NCI-H226 (cell line): ENCODE measurements around the gene INPP1.
"Not testable (repeated sequence)": the region's sequence is repeated elsewhere in the genome, so short reads cannot be mapped to it uniquely, and the experiment has no call there.

ENCODE experiments used
- DNase-seq: peaks from one replicate; pipeline ENCODE4 v3.0.0-alpha.2; 2015

INPP1 gene

DNA sequence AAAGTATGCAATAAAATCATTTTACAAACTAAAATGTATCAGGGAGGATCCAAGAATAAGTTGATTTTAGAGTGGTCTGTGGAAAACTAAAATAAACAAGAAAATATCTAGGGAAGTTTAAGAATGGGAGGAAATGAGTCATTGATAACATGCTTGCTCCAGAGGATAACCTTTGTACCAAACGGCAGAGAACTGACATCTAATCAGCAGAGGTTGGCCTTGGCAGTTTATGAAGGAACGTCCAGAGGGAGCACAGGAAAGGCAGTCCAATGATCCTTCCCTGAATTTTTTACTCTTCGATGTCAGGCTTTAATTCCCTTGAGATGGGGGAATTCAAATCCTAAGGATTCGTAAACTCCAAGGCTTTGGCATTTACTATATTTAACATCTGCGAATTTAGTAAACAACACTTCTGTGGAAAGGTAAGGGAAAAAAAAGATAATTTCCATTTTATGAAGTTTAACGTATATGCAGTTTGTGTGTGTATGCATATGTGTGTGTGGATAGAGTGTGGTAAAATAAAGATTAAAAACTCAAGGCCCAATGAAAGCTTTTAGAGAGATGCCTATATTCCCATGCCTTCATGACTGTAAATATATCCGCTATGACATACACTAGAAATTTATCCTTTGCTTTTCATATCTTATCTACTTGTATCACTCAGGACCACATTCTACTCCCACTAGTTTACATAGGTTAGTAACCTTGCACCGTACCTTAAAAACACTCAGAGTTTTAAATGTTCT, 8.7 kb upstream of the INPP1 start:
- peak; percentile 85 for DNase-seq

DNA sequence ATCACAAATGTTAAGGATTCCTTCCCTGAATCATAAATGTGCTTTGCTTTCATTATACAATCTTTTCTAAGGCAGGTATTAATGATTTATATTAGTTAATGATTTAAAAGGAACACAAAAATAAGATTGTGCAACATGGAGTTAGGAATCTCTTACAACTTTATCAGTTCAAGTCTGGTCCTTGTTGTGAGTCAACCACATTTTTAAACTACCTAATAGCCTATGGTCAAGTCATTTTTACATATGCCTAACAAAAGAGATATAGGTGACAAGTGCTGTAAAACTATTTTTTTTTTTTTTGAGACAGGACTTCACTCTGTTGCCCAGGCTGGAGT, 8.2 kb upstream of the INPP1 start:
- peak; percentile 25 for DNase-seq

DNA sequence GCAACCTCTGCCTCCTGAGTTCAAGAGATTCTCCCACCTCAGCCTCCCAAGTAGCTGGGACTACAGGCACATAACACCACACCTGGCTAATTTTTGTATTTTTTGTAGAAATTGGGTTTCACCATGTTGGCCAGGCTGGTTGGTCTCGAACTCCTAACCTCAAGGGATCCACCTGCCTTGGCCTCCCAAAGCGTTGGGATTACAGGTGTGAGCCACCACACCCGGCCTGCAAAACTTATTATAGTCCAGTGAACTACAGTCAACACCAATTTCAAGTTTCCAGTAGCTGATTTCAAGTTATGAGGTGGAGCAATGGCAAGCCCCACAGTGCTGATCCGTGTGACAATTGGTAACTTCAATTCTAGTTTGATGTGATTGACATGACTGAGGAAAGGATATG, 7.8 kb upstream of the INPP1 start:
- DNase-seq: not testable (repeated sequence)

DNA sequence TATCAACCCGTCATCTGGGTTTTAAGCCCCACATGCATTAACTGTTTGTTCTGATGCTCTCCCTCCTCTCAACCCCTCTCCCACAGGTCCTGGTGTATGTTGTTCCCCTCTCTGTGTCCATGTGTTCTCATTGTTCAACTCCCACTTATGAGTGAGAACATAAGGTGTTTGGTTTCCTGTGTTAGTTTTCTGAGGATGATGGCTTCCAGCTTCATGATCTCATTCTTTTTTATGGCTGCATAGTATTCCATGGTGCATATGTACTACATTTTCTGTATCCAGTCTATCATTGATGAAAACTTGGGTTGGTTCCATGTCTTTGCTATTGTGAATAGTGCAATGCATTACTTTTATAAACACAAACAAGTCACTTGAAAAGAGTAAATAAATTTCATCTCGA, 7.0 kb upstream of the INPP1 start:
- no peak for DNase-seq

DNA sequence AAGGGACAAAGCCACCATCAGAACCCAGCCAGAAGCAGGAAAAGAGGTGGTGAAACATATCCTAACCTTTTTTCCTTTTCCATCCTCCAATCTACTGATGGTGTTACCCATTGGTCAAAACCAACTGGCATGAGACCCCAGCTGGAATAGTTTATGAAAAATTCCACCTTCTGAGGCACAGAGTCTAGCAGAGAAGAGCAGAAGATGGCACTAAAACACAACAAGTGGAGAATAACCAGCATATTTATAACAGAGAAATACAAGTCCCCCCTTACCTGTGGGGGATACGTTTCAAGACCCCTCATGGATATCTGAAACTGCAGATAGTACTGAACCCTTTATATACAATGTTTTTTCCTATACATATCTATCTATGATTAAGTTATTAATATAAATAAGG, 4.9 kb upstream of the INPP1 start:
- no peak for DNase-seq

DNA sequence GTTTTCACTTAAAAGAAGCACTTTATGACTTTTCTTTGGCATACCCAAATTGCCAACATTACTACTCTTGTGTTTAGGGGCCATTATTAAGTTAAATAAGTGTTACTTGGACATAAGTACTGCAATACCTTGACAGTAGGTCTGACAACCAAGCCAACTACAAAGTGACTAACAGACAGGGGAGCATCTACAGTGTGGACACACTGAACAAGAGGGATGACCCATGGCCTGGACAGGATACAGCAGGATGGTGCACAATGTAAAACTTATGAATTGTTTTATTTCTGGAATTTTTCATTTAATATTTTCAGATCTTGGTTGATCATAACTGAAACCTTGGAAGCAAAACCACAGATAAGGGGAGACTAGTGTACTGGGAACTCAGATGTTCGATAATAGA, 4.0 kb upstream of the INPP1 start:
- no peak for DNase-seq

DNA sequence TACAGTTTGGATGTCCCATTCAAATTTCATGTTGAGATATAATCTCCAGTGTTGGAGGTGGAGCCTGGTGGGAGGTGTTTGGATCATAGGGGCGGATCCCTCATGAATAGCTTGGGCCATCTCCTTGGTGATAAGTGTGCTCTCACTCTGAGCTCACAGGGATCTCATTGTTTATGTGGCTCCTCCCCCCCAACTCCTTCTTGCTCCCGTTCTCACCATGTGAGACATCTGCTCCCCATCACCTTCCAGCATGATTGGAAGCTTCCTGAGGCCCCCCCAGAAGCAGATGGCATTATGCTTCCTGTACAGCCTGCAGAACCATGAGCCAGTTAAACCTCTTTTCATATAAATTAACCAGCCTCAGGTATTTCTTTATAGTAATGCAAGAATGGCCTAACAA, 3.0 kb upstream of the INPP1 start:
- peak; percentile 35 for DNase-seq

DNA sequence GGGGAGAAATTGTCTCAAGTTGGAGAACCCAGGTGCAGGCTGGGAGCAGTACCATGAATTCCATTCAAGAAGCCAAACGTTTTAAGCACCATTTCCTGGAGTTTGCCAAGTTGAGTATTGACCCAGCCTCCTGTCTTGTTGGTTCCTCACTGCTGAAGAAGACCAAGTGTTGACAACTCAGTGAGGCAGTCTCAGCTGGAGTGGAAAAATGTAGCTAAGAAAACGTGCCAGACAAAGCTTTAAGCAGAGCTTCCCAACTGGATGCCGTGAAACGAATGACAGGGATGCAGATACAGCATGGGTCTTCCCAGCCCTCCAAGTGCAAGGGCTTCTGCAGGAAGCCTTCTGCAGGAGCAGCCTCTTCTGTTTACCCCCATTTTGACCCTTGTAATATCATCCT, 778 bp upstream of the INPP1 start:
- no peak for DNase-seq

GRCh38 chr2:190343089-190343535, 277 bp upstream of the INPP1 start:
- no peak for DNase-seq

DNA sequence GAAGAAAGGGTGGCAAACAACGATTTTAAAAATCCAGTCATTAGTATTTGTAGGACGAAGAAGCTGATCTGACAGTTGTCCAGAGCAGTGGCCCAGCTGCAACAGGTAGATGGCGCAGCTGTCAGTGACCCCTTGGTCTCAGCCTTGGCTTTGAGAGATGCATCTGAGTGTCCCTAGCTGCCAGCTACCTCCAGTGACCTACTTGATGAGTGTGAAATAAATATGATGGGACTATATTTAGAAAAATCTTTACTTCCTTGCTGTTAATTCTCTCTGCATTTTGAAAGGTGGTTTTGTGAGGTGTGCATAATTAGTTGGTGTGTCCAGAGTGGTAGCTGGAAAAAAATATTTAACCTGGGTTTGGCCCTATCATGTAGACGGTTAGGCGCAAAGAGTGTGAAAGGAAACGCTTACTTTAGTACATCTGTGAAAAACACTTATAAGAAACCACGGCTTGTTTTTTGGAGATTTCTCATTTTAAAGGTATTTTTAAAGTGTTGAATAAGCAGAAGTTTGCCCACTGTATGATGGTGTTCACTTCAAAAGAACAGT, 963 bp downstream of the INPP1 start:
- no peak for DNase-seq

- DNase-seq: no peak
Measured at GRCh38 chr2:190350371-190350770, 7.0 kb downstream of the INPP1 start.

GRCh38 chr2:190351955-190352354, 8.6 kb downstream of the INPP1 start:
- no peak for DNase-seq

GRCh38 chr2:190352668-190353536, 9.5 kb downstream of the INPP1 start:
- DNase-seq: no peak

DNA sequence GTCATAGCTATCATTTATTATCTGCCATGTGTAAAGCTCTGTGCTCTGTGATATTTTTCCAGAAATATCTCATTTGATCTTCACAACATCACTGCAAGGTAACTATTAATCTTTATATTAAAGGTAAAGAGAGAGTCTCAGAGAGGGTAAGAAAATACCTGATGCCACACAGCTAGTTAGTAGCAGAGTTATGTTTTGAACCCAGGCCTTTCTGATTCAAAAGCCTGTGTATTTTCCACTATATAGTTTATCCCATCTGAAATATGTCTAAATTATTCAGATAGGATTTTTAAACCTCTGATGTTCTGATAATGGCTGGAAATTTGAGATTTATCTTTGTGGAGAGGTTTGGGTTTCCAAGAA, 10.1 kb downstream of the INPP1 start:
- no peak for DNase-seq

DNA sequence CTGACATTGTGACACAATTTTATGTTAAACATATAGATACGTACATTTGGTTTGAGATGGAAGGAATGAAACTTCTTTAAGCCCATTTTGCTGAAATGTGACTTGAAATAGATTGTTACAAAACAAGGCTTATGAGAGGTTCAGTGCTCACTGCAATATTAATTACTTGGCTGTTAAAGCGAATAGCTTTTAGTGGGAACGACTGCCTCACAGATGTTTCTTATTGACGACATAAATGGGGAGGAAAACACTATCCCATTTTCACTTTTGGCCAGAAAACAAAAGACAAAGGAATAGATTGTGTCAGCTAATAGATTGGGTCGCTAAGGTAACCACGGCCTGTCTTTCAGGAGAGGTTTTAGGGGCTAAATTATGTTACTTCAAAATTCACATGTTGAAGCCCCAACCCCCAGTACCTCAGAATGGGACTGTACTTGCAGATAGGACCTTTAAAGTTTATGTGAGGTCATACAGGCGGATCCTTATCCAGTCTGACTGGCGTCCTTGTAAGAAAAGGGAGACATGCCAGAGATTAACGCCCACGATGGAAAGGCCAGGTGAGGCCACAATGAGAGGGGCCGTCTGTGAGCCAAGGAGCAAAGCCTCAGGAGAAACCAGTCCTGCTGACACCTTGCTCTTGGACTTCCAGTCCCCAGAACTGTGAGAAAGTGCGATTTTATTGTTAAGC, 10.8 kb downstream of the INPP1 start:
- DNase-seq: no peak

- peak; percentile 43 for DNase-seq
Measured at GRCh38 chr2:190355968-190356644, 12.7 kb downstream of the INPP1 start.

DNA sequence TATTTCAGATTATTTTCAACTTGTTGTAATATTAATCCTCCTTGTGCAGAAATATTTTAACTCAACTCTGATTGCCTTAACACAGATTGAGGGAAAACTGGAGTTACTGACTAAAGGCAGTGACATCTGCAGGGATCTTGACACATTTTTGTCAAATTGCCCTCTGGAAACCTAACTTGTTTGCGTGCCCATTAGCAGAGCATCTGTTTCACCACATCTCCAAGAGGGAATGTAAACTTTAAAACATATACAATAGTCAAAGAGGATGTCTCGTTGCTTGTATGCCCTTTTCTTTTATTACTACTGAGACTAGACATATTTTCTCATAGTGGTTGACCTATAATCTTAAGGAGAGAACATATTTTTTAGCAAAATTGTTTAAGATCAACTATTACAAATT, 14.2 kb downstream of the INPP1 start:
- no peak for DNase-seq

DNA sequence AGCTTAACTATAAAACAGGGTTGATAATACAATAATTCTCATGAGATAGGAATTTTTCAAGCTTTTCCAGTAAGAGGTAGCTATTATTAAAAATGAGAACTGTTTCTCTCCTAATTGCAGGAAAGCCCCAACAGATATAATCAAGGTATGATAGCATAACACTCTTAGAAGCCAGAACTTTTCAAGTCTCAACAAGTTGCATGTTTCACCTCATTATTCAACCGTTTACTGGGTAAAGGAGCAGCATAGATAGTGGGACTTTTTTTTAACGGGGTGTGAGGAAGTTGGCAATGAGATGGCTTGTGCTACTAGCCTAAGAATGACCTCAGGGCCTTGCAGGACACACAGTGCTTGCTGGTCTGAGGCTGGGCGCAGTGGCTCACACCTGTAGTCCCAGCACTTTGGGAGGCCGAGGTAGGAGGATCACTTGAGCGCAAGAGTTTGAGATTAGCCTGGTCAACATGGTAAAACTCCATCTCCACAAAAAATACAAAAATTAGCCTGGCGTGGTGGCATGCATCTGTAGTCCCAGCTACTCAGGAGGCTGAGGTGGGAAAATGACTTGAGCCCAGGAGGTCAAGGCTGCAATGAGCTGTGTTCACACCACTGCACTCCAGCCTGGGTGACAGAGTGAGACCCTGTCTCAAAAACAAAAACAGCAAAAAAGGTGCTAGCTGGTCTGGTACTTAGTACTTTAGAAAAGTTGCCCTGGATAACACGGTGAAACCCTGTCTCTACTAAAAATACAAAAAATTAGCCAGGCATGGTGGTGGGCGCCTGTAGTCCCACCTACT, 15.5 kb downstream of the INPP1 start:
- DNase-seq: not testable (repeated sequence)

DNA sequence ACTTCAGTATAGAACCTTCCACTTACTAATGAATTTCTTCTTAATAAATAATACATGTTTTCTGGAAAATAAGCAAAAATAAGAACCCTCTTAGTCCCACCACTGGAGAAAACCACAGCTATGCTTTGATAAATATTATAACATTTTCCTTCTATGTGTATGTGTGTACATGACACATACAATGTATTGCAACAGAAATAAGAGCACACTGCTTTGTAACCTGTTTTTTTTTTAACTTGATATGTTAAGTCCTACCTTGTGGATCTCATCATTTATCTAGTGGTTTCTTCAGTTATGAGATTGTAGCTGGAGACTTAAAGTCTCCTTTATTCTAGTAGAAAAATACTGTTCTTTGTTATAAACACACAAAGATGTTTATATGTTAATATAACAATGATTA, 17.2 kb downstream of the INPP1 start:
- DNase-seq: no peak

GRCh38 chr2:190360965-190361364, 17.6 kb downstream of the INPP1 start:
- no peak for DNase-seq

GRCh38 chr2:190361572-190361971, 18.2 kb downstream of the INPP1 start:
- DNase-seq: no peak

DNA sequence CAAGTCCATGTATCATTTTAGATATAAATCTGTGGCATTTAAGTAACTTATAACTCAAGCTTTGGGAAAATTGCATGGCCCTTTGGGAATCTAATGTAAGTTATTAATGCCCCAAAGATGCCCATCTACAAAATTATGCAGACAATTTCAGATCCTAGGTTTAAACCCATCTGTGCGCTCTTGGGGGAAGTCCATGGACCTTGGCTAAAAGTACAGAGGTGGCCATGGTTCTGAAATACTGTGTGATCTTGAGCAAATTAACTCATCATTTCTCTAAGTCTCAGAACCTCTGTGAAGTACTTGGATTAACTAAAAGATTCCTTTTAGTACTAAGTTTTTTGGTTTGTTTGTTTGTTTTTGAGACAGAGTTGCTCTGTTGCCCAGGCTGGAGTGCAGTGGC, 19.5 kb downstream of the INPP1 start:
- DNase-seq: no peak
